HepG2 (cell line): ENCODE data around the gene CALN1.

ENCODE experiments used
- NFIC ChIP-seq: IDR thresholded peaks from 2 replicates; pipeline ENCODE4 v1.6.1; 2012; ENCODE audit warnings: mild to moderate bottlenecking, low read length, inconsistent platforms
- NFYB ChIP-seq: sonication (generic); formaldehyde crosslinking; IDR thresholded peaks from 2 replicates; pipeline ENCODE4 v1.4.0; 2020; ENCODE audit warnings: missing genetic modification reagents
- POLR2A ChIP-seq, 2 experiments: IDR thresholded peaks; 2 replicates each; pipeline ENCODE4 v1.6.1; 2011; ENCODE audit warnings: low read depth in 2 of 2, low read length in 2 of 2, mild to moderate bottlenecking in 1 of 2, moderate library complexity in 1 of 2; ENCODE audit not compliant: insufficient read depth in 1 of 2

DNA sequence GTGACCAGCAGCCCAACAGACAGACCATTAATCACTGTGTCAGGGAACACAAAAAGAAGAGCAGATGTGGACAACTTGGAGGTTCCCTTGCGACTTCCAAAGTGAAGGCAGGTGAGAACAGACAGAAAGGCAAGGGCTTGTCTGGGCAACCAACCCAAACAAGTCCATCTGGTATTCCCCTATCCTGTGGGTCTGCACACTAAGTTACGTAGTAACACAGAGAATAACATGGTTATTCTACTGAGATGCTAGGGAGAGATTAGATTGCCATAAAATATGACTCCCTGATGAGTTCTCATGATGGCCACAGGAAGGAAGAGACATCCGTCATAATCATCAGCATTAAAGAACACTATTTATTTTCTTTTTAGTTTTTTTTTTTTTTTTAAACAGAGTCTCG is 252.2 kb downstream of the CALN1 start:
- no peak for TF ChIP-seq NFIC
- no peak for TF ChIP-seq POLR2A (IDR thresholded peaks at IDR 0.05; ENCODE audit: insufficient read depth in 1 of 2, low read depth in 2 of 2, low read length in 2 of 2)
- TF ChIP-seq NFYB, result no peak
